ENCODE results near the gene MCHR1.

DNA sequence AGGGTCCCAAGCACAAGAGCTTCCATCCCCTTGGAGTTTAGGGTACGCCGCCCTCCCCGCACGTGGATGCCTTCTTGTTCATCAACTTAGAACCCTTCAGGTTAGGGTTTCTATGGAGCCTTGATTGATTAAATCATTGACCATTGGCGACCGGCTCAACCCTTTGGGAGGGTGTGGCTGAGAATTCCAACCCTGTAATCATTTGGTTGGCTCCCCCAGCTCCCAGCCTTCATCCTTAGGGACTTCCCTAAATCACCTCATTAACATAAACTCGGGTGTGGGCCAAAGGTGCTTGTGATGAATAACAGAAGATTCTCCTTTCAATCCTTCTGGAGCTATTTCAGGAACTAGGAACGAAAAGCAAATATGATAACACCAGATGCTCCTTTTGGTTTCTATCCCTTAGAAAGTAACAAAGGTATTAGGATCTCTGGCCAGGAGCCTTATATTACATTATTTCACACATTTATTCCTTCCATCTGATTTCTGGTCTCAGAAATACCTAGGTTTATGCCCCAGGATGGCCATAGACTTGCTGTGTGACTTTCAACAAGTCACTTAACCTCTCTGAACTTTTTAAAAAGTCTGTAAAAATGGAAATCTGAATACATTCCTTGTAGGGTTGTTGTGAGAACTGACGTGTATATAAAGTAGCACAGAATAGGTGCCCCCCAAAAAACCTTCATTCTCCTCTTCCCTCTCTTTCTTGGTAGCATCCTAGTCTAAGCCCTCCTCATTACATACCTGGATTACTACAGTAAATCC lies 26.8 kb downstream of the MCHR1 start:
- TF ChIP-seq RAD21 (CRISPR knock-in tag; conservative IDR thresholded peaks at IDR 0.05 in 1 of 2, IDR thresholded peaks at IDR 0.05 in 1 of 2) = no peak
- no peak for TF ChIP-seq CHD4 (IDR thresholded peaks at IDR 0.05; ENCODE audit: insufficient read depth, insufficient replicate concordance, low read depth, low read length, poor library complexity, severe bottlenecking)
- TF ChIP-seq MYNN (IDR thresholded peaks at IDR 0.05) = no peak
- no peak for TF ChIP-seq MYNN (CRISPR knock-in tag; IDR thresholded peaks at IDR 0.05)
- TF ChIP-seq FOS (IDR thresholded peaks at IDR 0.05; ENCODE audit: extremely low read depth, insufficient read length) = no peak
- TF ChIP-seq GMEB1 (CRISPR knock-in tag; IDR thresholded peaks at IDR 0.05) = no peak
- no peak for TF ChIP-seq MED1 (CRISPR knock-in tag; IDR thresholded peaks at IDR 0.05; ENCODE audit: borderline replicate concordance)
- TF ChIP-seq, protein P1, sequence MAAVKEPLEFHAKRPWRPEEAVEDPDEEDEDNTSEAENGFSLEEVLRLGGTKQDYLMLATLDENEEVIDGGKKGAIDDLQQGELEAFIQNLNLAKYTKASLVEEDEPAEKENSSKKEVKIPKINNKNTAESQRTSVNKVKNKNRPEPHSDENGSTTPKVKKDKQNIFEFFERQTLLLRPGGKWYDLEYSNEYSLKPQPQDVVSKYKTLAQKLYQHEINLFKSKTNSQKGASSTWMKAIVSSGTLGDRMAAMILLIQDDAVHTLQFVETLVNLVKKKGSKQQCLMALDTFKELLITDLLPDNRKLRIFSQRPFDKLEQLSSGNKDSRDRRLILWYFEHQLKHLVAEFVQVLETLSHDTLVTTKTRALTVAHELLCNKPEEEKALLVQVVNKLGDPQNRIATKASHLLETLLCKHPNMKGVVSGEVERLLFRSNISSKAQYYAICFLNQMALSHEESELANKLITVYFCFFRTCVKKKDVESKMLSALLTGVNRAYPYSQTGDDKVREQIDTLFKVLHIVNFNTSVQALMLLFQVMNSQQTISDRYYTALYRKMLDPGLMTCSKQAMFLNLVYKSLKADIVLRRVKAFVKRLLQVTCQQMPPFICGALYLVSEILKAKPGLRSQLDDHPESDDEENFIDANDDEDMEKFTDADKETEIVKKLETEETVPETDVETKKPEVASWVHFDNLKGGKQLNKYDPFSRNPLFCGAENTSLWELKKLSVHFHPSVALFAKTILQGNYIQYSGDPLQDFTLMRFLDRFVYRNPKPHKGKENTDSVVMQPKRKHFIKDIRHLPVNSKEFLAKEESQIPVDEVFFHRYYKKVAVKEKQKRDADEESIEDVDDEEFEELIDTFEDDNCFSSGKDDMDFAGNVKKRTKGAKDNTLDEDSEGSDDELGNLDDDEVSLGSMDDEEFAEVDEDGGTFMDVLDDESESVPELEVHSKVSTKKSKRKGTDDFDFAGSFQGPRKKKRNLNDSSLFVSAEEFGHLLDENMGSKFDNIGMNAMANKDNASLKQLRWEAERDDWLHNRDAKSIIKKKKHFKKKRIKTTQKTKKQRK (IDR thresholded peaks at IDR 0.05; ENCODE audit: borderline replicate concordance, low read depth, low read length) = no peak
- TF ChIP-seq POLR2AphosphoS5 (IDR thresholded peaks at IDR 0.05; ENCODE audit: control insufficient read depth, insufficient read depth, low read depth, low read length) = no peak
- TF ChIP-seq TBL1XR1 (IDR thresholded peaks at IDR 0.05; ENCODE audit: low read length in 2 of 2) = no peak
- TF ChIP-seq NR2F6 (CRISPR knock-in tag; IDR thresholded peaks at IDR 0.05) = no peak
- TF ChIP-seq, protein P2, sequence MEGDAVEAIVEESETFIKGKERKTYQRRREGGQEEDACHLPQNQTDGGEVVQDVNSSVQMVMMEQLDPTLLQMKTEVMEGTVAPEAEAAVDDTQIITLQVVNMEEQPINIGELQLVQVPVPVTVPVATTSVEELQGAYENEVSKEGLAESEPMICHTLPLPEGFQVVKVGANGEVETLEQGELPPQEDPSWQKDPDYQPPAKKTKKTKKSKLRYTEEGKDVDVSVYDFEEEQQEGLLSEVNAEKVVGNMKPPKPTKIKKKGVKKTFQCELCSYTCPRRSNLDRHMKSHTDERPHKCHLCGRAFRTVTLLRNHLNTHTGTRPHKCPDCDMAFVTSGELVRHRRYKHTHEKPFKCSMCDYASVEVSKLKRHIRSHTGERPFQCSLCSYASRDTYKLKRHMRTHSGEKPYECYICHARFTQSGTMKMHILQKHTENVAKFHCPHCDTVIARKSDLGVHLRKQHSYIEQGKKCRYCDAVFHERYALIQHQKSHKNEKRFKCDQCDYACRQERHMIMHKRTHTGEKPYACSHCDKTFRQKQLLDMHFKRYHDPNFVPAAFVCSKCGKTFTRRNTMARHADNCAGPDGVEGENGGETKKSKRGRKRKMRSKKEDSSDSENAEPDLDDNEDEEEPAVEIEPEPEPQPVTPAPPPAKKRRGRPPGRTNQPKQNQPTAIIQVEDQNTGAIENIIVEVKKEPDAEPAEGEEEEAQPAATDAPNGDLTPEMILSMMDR (IDR thresholded peaks at IDR 0.05 in 2 of 3, conservative IDR thresholded peaks at IDR 0.05 in 1 of 3; ENCODE audit: insufficient read depth in 2 of 3, low read depth in 1 of 3, low read length in 3 of 3) = no peak
- no peak for TF ChIP-seq NELFE (IDR thresholded peaks at IDR 0.05; ENCODE audit: insufficient read depth, insufficient read length)
- TF ChIP-seq CREB3L1 (IDR thresholded peaks at IDR 0.05; ENCODE audit: borderline replicate concordance, low read depth) = no peak

Data from K562 (cell line).